A549 (cell line): ENCODE data around the gene LIN9.
"Not testable (repeated sequence)": the region's sequence is repeated elsewhere in the genome, so short reads cannot be mapped to it uniquely, and the experiment has no call there.

Experiments used
- CEBPB ChIP-seq, 2 experiments: fragments of >200 bp in 1 of 2; sonication (Bioruptor Twin) in 1 of 2; formaldehyde crosslinking in 1 of 2; IDR thresholded peaks; 2 replicates each; pipeline ENCODE4 v1.6.1; 2012 to 2016
- CHD4 ChIP-seq: fragments of 200-600 bp; sonication (generic); IDR thresholded peaks from 2 replicates; pipeline ENCODE4 v1.6.1; 2016; ENCODE audit warnings: antibody characterized with exemption, mild to moderate bottlenecking, borderline replicate concordance
- EP300 ChIP-seq, 2 experiments: fragments of >200 bp; sonication (Bioruptor Twin); formaldehyde crosslinking; IDR thresholded peaks; 2 replicates in 1 of 2; 3 replicates in 1 of 2; pipeline ENCODE4 v1.6.1; 2016 to 2017
- FOSL2 ChIP-seq, 2 experiments: fragments of 450-650 bp in 1 of 2; fragments of >200 bp in 1 of 2; sonication (Bioruptor Twin) in 1 of 2; formaldehyde crosslinking; IDR thresholded peaks; 2 replicates each; pipeline versions ENCODE4 v1.5.0 to v1.6.1; 2016 to 2020; ENCODE audit warnings: mild to moderate bottlenecking in 1 of 2, moderate library complexity in 1 of 2
- HOXA7 ChIP-seq: fragments of 250-450 bp; sonication (Bioruptor Pico); IDR thresholded peaks from 2 replicates; pipeline ENCODE4 v1.5.0; 2020; ENCODE audit warnings: mild to moderate bottlenecking, moderate library complexity
- KDM1A ChIP-seq: fragments of 200-600 bp; sonication (generic); IDR thresholded peaks from 2 replicates; pipeline ENCODE4 v1.6.1; 2016; ENCODE audit warnings: low read depth, mild to moderate bottlenecking
- MYC ChIP-seq: IDR thresholded peaks from 2 replicates; pipeline ENCODE4 v1.6.1; 2012; ENCODE audit warnings: mild to moderate bottlenecking, inconsistent platforms, low read length, improper control_type of control experiment, borderline replicate concordance
- POLR2A ChIP-seq: IDR thresholded peaks from 2 replicates; pipeline ENCODE4 v1.6.1; 2012; ENCODE audit warnings: mild to moderate bottlenecking, low read length
- ZFP36 ChIP-seq: fragments of 450-650 bp; IDR thresholded peaks from 2 replicates; pipeline ENCODE4 v1.6.1; 2014; ENCODE audit warnings: borderline replicate concordance; ENCODE audit not compliant: partially characterized antibody
- TF ChIP-seq, protein P1 (sequence below): fragments of >200 bp; sonication (Bioruptor Twin); formaldehyde crosslinking; IDR thresholded peaks from 3 replicates; pipeline ENCODE4 v1.5.1; 2016

- TF ChIP-seq CHD4; ZFP36; POLR2A; KDM1A; HOXA7 (CRISPR knock-in tag); FOSL2 (IDR thresholded peaks at IDR 0.05); FOSL2 (CRISPR knock-in tag; IDR thresholded peaks at IDR 0.05); CEBPB (IDR thresholded peaks at IDR 0.05); EP300 (IDR thresholded peaks at IDR 0.05); MYC: not testable (repeated sequence)
- TF ChIP-seq, protein P1, sequence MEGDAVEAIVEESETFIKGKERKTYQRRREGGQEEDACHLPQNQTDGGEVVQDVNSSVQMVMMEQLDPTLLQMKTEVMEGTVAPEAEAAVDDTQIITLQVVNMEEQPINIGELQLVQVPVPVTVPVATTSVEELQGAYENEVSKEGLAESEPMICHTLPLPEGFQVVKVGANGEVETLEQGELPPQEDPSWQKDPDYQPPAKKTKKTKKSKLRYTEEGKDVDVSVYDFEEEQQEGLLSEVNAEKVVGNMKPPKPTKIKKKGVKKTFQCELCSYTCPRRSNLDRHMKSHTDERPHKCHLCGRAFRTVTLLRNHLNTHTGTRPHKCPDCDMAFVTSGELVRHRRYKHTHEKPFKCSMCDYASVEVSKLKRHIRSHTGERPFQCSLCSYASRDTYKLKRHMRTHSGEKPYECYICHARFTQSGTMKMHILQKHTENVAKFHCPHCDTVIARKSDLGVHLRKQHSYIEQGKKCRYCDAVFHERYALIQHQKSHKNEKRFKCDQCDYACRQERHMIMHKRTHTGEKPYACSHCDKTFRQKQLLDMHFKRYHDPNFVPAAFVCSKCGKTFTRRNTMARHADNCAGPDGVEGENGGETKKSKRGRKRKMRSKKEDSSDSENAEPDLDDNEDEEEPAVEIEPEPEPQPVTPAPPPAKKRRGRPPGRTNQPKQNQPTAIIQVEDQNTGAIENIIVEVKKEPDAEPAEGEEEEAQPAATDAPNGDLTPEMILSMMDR = not testable (repeated sequence)
Measured at GRCh38 chr1:226202666-226203065, 106.3 kb downstream of the LIN9 start.
